Measurements from ENCODE around the gene COL15A1.

Gene COL15A1

DNA sequence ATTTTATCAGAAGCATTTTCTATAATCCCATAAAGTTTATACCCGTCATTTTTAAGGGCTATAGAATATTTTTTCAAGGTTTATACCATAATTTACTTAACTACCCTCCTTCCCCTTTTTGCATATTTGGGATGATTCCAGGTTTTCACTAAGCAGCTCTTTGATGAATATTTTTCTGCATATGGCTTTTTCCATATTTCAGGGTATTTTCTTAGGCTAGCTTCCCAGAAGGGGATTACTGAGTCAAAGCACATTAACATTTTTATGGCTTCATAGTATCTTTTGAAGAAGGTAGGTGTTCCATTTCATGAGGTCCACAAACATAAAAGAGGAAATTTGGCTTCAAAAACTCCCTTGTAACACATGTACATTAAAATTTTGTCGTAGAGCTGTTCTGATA lies 14.6 kb upstream of the COL15A1 start:
- no peak for DNase-seq (ENCODE audit: low spot score in 2 of 2)
- no peaks in the 10 kb centered on the region for H3K36me3 Mint-ChIP-seq
- H3K27ac Mint-ChIP-seq, result no peak overlapping the region
- no peaks in the 10 kb centered on the region for H3K4me1 Mint-ChIP-seq
- H3K4me3 Mint-ChIP-seq, result no peak overlapping the region
- no peak for ATAC-seq
- no peaks in the 10 kb centered on the region for H3K9me3 Mint-ChIP-seq

DNA sequence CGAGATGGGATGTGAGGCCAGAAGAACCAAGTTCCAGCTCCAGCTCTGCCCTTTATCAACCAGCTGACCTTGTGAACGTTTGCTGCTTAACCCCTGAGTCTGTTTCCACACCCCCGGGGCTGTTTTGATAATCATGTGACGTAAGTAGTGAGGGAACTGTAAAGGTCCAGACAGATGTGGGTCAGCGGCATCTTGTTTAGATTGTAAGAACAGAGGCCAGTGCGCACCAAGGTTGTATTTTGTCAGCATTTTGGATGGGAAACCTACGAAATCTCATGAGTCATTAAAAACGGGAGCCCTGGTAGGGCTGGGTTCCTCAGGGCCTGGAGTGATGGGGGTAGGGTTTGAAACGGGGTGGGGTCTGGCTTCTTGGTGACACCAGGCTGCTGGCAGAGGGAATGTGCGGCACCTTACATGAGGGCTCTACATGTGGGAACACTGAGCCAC lies 13.8 kb upstream of the COL15A1 start:
- no peaks in the 10 kb centered on the region for H3K9me3 Mint-ChIP-seq
- DNase-seq (ENCODE audit: low spot score in 2 of 2) (no peak), ATAC-seq (no peak)
- no peak overlapping the region for H3K4me3 Mint-ChIP-seq
- H3K36me3 Mint-ChIP-seq, result no peaks in the 10 kb centered on the region
- H3K27ac Mint-ChIP-seq, result no peak overlapping the region
- no peaks in the 10 kb centered on the region for H3K4me1 Mint-ChIP-seq

DNA sequence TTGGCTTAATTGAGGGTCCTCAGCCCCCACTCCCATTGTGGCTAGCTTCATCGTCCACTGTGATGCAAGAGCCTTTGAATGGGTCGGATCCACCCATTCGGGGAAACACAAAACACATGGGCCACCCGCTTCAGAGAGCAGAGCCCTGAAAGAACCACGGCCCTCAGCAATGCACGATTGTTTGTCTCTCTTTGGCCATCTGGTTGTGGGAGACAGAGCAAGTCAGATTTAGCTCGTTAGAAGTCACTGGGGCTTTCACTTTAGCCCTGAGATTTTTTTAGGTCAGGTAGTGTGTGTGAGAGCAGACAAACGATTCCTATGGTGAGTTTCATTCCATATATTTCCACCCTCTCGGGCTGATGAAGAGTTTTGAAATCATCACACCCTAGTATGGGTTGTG lies 12.9 kb upstream of the COL15A1 start:
- DNase-seq (ENCODE audit: low spot score in 2 of 2), result no peak
- no peak for ATAC-seq
- no peaks in the 10 kb centered on the region for H3K36me3 Mint-ChIP-seq
- H3K4me3 Mint-ChIP-seq, result no peak overlapping the region
- no peaks in the 10 kb centered on the region for H3K9me3 Mint-ChIP-seq
- H3K4me1 Mint-ChIP-seq, result no peaks in the 10 kb centered on the region
- H3K27ac Mint-ChIP-seq, result no peak overlapping the region

DNA sequence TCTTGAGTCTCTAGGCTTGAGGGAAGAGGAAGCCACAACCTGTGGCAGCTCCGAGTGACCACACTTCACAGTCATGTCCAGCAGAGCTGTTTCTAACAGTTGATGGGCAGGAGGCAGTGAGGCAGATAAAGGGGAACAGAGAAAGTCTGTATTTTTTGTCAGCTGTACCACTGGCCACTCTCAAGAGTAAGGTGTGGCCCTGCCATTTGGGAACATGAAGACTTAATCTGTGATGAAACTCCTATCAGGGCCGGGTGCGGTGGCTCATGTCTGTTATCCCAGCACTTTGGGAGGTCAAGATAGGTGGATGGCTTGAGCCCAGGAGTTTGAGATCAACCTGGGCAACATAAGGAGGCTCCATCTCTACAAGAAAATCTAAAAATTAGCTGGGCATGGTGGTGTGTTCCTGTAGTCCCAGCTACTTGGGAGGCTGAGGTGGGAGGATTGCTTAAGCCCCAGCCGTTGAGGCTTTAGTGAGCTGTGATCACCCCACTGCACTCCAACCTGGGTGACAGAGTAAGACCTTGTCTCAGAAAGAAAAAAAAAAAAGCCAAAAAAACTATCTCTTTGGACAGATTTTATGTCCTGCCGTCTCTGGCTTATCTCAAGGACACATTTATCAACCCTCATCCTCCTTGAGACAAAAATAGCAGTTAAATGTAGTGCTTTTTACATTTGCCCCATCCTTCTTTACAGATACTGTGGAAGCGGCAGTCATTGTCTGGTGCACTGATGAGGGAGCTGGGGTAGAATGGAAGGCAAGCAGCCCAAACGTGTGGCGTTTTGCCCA lies 11.9 kb upstream of the COL15A1 start:
- DNase-seq (ENCODE audit: low spot score in 2 of 2) (no peak), ATAC-seq (no peak)
- Mint-ChIP-seq H3K9me3 (no peaks in the 10 kb centered on the region), H3K27ac (no peak overlapping the region), H3K4me1 (no peaks in the 10 kb centered on the region), H3K36me3 (no peaks in the 10 kb centered on the region), H3K4me3 (no peak overlapping the region)

DNA sequence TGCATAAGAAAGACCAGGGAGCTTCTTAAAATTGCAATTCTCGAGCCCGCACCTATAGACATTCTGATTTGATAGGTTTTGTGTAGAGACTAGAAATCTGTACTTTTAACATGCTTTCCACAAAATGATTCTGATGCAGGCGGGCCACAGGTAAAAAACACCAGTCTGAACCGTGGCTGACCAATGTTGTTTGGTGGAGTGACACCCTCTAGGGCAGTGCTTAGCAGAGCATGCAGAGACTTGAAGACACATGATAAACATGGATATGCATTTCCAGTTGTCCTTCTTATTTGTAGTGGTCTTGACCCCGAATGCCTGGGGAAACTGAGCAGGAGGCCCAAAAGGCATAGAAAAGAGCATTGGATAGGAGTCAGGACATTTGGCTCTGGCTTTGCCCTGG lies 10.5 kb upstream of the COL15A1 start:
- ATAC-seq (no peak), DNase-seq (ENCODE audit: low spot score in 2 of 2) (no peak)
- no peaks in the 10 kb centered on the region for H3K9me3 Mint-ChIP-seq
- H3K4me3 Mint-ChIP-seq, result no peak overlapping the region
- H3K4me1 Mint-ChIP-seq, result no peaks in the 10 kb centered on the region
- H3K36me3 Mint-ChIP-seq, result no peaks in the 10 kb centered on the region
- H3K27ac Mint-ChIP-seq, result no peak overlapping the region

DNA sequence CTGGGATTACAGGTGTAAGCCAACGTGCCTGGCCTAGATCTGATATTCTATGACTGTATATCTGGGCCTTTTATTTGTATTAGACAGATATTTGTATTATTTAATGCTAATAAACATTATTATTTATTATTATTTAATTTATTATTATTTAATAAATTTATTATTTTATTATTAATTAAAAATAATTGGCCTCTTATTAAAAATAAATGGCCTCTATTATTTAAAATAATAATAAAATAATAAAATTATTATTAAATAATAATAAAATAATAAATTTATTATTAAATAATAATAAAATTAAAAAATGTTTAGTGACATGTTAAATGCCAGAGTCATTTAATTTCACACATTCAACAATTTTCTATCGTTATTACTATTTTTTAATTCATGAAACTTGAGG lies 9.8 kb upstream of the COL15A1 start:
- DNase-seq (ENCODE audit: low spot score in 2 of 2) (no peak), ATAC-seq (no peak)
- no peak overlapping the region for H3K4me3 Mint-ChIP-seq
- no peaks in the 10 kb centered on the region for H3K9me3 Mint-ChIP-seq
- no peak overlapping the region for H3K27ac Mint-ChIP-seq
- H3K36me3 Mint-ChIP-seq, result no peaks in the 10 kb centered on the region
- H3K4me1 Mint-ChIP-seq, result no peaks in the 10 kb centered on the region

DNA sequence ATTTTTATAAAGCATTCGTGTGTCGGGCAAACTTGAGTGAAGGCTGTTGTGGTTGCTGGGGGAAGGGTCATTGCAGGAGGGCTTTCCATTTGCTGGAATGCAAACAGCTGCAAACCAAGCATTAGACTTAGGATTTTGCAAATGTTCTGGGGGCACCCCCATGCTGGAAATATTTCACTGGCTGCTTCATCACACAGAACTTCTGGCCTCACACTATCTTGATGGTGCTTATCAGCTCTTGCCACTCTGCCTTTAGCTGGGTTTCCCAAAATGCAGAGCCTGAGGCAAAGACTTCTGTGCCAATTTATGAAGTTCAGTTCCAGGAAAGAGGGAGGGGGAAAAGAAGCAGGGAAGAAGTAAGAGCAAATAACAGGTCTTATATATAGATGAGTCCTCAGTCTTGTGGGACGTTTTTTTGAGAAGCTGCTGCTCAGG lies 8.6 kb upstream of the COL15A1 start:
- H3K4me3 Mint-ChIP-seq, result no peak overlapping the region
- H3K4me1 Mint-ChIP-seq, result no peaks in the 10 kb centered on the region
- no peak for DNase-seq (ENCODE audit: low spot score in 2 of 2)
- no peaks in the 10 kb centered on the region for H3K9me3 Mint-ChIP-seq
- H3K36me3 Mint-ChIP-seq, result no peaks in the 10 kb centered on the region
- ATAC-seq, result no peak
- H3K27ac Mint-ChIP-seq, result no peak overlapping the region

DNA sequence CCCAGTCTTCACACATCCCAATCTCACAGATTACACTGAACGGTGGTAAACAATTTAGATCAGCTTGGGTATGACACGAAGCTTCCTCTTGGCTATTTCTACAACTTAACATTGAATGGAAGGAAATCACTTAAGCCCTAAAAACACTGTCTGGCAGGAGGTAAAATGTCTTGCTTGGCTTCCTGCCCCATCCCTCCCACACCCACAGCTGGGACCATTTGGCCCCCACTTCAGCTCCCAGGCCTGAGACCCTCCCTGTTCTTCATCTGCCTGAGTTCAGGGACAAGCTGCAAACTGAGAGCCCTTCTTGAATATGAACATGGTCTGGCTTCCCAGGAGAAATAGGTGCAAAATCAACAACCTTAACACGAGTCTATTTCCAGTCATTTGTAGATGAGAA lies 3.4 kb upstream of the COL15A1 start:
- ATAC-seq (no peak), DNase-seq (ENCODE audit: low spot score in 2 of 2) (no peak)
- peaks cover 12% of the 10 kb centered on the region for H3K4me1 Mint-ChIP-seq
- H3K9me3 Mint-ChIP-seq, result no peaks in the 10 kb centered on the region
- no peak overlapping the region for H3K27ac Mint-ChIP-seq
- no peak overlapping the region for H3K4me3 Mint-ChIP-seq
- H3K36me3 Mint-ChIP-seq, result no peaks in the 10 kb centered on the region

DNA sequence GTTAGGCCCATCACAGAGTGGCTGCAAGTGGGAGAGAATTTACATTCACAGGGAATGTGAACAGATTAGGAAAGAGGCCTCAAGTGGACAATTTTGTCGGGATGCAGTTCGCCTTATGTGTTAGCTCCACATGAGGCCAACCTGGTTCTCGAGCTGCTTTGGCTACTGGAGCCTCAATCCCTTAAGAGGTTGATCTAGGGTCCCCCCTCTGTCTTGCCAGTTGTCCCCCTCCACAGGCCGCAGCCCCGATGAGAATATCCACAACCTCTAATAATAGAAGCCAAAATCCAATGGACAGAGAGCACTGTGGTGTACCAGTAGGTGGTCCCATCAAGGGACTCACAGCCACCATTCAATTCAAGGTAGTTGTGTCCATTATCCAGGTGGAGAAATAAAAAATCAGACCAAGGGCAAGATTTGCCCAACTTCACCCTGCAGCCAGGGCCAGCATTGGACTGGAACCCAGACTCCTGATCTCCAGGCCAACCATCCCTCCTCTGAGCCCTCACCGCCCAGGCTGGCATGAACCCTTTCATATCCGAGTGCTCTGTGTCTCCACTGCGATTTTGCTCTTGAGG lies 1.7 kb upstream of the COL15A1 start:
- DNase-seq (ENCODE audit: low spot score in 2 of 2) (no peak), ATAC-seq (no peak)
- Mint-ChIP-seq H3K36me3 (no peaks in the 10 kb centered on the region), H3K4me1 (peaks cover 12% of the 10 kb centered on the region), H3K4me3 (no peak overlapping the region), H3K27ac (no peak overlapping the region), H3K9me3 (no peaks in the 10 kb centered on the region)

DNA sequence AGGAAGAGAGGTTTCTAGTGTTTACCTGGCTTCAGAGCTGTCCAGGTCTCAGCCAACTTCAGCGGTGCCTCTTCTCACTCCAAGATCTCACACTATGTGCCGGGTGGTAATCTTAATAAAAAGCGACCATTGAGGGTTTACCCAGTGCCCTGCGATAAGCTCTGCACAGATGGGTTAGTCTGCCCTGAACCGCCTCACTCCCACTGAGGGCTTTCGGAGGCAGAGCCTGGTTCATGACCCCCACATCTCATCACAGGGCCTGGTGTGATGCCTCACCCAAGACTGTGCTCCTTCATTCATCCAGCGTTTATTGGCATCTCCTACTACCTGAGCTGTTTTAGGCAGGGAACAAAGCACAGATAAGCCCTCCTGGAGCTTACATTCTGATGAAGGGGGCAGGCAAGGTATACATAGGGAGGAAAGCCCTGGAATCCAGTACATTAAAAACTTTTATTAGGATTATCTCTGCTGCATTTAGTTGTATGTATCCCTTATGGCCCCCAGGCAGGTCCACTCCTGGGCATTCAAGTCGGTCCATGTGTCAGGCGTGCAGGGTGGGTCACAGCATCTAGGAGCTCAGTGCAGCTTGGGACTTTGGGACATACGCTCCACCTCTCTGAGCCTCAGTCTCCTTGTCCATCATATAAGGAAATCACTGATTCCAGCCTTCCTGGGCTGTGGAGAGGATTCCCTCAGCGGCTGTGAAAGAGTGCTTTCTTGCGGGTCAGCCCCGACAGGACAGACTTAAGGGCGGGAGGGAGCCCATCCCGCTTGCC lies 613 bp upstream of the COL15A1 start:
- no peak overlapping the region for H3K27ac Mint-ChIP-seq
- no peaks in the 10 kb centered on the region for H3K9me3 Mint-ChIP-seq
- no peak for DNase-seq (ENCODE audit: low spot score in 2 of 2)
- H3K4me1 Mint-ChIP-seq, result peaks cover 12% of the 10 kb centered on the region
- no peaks in the 10 kb centered on the region for H3K36me3 Mint-ChIP-seq
- ATAC-seq, result no peak
- H3K4me3 Mint-ChIP-seq, result peak overlapping the region; percentile 41

DNA sequence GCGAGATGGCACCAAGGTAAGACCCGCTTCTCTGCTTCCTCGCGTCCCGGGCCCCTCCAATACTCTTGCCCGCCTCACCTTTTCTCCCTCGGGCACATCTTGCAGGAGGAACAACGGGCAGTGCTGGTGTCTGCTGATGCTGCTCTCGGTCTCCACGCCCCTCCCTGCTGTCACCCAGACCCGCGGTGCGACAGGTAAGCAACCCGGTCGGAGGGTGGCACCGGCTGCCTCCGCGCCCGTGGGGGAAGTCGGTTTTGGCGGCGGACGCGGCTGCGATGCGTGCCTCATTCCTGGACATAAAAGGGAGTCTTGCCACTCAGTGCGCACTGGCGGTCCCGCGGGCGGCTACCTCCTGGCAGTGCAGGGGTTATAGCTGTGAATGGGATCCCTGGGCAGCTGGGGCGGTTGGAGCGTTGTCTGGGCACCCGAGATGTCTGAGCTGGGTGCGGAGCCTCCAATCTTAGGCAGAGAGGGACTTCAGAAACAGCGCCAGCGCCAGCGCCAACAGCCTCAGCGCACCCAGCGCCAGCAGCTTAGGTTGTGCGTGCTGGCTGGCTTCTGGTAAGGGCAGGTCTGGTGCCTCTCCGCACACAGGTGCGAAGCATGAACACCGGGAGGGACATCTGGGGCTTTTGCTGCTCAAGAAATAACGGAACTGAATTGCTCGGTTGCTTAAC lies 488 bp downstream of the COL15A1 start:
- DNase-seq (ENCODE audit: low spot score in 2 of 2) (no peak), ATAC-seq (peak; percentile 22)
- Mint-ChIP-seq H3K9me3 (no peaks in the 10 kb centered on the region), H3K36me3 (no peaks in the 10 kb centered on the region), H3K4me1 (peaks cover 12% of the 10 kb centered on the region), H3K4me3 (peak overlapping the region; percentile 41), H3K27ac (no peak overlapping the region)

DNA sequence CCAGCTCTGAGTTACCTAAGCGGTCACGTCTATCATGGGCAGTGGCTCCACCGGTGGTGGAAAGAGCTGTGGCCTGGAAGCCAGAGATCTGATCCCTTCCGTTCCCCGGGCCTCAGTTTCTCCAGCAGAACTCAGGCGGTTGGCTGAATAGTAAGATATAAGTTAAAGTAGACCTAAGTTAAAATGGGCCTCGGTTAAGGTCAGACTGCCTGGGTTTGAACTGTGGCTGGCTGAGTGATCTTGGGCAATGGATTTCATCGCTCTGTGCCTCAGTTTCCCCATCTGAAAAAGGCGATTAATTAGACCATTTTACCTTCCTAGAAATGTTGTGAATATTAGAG lies 997 bp downstream of the COL15A1 start:
- DNase-seq (ENCODE audit: low spot score in 2 of 2), result no peak
- H3K4me3 Mint-ChIP-seq, result no peak overlapping the region
- H3K36me3 Mint-ChIP-seq, result no peaks in the 10 kb centered on the region
- H3K9me3 Mint-ChIP-seq, result no peaks in the 10 kb centered on the region
- no peak for ATAC-seq
- peaks cover 12% of the 10 kb centered on the region for H3K4me1 Mint-ChIP-seq
- H3K27ac Mint-ChIP-seq, result no peak overlapping the region

DNA sequence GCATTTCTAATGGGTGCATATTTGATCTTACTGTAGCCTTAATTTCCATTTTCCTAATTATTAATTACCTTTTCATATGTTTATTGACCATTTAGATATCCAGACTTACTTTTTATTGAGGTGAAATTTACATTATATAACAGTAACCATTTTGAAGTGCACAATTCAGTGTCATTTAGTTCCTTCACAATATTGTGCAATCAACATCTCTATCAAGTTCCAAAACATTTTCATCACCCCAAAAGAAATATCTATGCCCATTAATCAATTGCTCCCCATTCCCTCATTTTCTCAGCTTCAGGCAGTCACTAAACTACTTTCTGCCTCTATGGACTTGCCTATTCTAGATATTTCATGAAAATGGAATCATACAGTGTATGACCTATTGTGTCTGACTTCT lies 5.9 kb downstream of the COL15A1 start:
- Mint-ChIP-seq H3K4me3 (no peak overlapping the region), H3K27ac (no peak overlapping the region), H3K4me1 (no peaks in the 10 kb centered on the region), H3K9me3 (no peaks in the 10 kb centered on the region), H3K36me3 (no peaks in the 10 kb centered on the region)
- DNase-seq (ENCODE audit: low spot score in 2 of 2), result no peak
- ATAC-seq, result no peak

DNA sequence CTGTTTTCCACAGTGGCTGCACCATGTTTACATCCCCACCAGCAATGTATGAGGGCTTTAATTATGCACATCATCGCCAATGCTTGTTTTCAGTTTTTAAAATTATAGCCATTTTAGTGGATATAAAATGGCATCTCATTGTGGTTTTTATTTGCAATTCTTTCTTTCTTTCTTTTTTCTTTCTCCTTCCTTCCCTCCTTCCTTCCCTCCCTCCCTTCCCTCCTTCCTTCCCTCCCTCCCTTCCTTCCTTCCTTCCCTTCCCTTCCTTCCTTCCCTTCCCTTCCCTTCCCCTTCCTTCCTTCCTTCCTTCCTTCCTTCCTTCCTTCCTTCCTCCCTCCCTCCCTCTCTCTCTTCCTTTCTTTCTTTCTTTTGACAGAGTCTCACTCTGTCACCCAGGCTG lies 6.6 kb downstream of the COL15A1 start:
- no peak overlapping the region for H3K4me3 Mint-ChIP-seq
- H3K27ac Mint-ChIP-seq, result no peak overlapping the region
- H3K9me3 Mint-ChIP-seq, result no peaks in the 10 kb centered on the region
- no peak for DNase-seq (ENCODE audit: low spot score in 2 of 2)
- no peaks in the 10 kb centered on the region for H3K4me1 Mint-ChIP-seq
- no peak for ATAC-seq
- no peaks in the 10 kb centered on the region for H3K36me3 Mint-ChIP-seq

DNA sequence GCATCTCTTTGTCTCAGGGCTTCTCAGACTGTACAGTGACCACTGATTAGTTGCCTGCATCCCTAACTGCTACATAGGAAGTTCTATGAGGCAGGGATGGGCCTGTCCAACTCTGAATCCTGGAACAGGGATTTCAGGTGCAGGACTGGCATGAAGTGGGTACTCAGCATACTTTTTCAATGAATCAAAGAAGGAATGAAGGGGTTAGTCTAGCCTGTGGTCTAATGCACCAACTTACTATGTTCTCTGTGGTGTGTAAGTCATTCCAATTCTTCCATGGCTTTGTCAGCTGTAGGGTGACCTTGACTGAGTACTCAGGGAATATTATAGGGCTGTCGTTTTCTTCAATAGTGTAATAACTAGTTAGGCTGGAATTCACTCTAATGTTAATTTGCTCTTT lies 8.3 kb downstream of the COL15A1 start:
- no peaks in the 10 kb centered on the region for H3K9me3 Mint-ChIP-seq
- H3K27ac Mint-ChIP-seq, result no peak overlapping the region
- H3K4me1 Mint-ChIP-seq, result no peaks in the 10 kb centered on the region
- no peak for DNase-seq (ENCODE audit: low spot score in 2 of 2)
- H3K4me3 Mint-ChIP-seq, result no peak overlapping the region
- H3K36me3 Mint-ChIP-seq, result no peaks in the 10 kb centered on the region
- no peak for ATAC-seq

Data from stimulated activated effector memory CD8-positive, alpha-beta T cell treated with anti-CD3 and anti-CD28 coated beads, Interleukin-12 subunit alpha, Interleukin-12 subunit beta, amount 100 ng/mL, for 72 hours (primary cell).